ENCODE data around the gene KCNJ1. TPM values are rescaled to one million over a fixed set of nuclear protein-coding genes. Genes with fewer than 3 reads are reported as not detected.

KCNJ1 gene
- total and polyA plus RNA-seq, 2 donors from 2014 or later = 175 to 355 TPM

DNA sequence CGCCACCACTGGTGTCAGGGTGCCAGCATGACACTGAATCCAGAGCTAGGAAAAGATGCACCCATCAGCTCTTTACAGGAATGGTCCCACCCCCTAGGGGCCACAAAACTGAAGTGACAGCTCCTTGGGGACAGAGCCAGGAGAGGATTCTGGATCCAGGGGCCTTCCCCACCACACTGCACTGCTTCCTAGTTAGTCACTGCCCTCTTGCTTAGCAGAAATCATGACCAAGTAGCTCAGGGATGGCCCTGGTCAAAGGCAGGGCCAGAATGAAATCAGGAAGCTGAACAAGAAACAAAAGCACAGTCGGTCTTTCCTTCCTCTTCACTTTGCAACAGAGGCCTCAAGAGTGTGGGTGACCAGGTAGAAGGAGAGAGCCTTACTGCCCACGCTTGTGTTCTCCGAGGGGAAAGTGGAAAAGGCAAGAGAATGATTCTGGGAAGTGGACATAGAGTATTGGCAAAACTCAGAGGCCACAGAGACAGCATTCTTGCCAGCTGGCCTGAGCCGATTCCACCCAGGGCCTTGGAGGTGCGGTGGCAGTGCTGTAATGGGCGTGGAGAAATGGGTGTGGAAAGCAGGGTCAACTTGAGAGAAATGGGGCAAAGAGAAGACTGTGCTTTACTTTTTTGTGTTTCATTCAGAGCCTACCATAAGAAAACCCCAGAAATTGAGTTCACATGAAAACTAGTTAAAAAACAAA lies 39.8 kb downstream of the KCNJ1 start:
- no peak overlapping the region for H3K4me3 ChIP-seq (ENCODE audit: low read length in 3 of 3)
- FAIRE-seq (no peak), DNase-seq (no peak)
- H3K27ac ChIP-seq (ENCODE audit: low read depth in 2 of 2, low read length in 2 of 2) = no peak overlapping the region
- no peaks in the 10 kb centered on the region for H3K27me3 ChIP-seq (ENCODE audit: control insufficient read depth, insufficient read depth, low read length)
- H3K4me1 ChIP-seq (ENCODE audit: control insufficient read depth in 2 of 3, insufficient read depth in 2 of 3, low read depth in 1 of 3, low read length in 3 of 3) = peaks cover 0 to 8% (median 3%) of the 10 kb centered on the region in 3 donors
- TF ChIP-seq, protein P1, sequence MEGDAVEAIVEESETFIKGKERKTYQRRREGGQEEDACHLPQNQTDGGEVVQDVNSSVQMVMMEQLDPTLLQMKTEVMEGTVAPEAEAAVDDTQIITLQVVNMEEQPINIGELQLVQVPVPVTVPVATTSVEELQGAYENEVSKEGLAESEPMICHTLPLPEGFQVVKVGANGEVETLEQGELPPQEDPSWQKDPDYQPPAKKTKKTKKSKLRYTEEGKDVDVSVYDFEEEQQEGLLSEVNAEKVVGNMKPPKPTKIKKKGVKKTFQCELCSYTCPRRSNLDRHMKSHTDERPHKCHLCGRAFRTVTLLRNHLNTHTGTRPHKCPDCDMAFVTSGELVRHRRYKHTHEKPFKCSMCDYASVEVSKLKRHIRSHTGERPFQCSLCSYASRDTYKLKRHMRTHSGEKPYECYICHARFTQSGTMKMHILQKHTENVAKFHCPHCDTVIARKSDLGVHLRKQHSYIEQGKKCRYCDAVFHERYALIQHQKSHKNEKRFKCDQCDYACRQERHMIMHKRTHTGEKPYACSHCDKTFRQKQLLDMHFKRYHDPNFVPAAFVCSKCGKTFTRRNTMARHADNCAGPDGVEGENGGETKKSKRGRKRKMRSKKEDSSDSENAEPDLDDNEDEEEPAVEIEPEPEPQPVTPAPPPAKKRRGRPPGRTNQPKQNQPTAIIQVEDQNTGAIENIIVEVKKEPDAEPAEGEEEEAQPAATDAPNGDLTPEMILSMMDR (IDR thresholded peaks at IDR 0.05; ENCODE audit: borderline replicate concordance, extremely low read depth, insufficient read depth) = no peak
- intact Hi-C loops (cut with DNase I) = no loop called here
- no peaks in the 10 kb centered on the region for H3K9me3 ChIP-seq (ENCODE audit: control insufficient read depth in 2 of 3, insufficient read depth in 1 of 3, low read length in 3 of 3)
- H3K36me3 ChIP-seq (ENCODE audit: control insufficient read depth in 2 of 3, insufficient read depth in 3 of 3, low read length in 3 of 3) = no peaks in the 10 kb centered on the region
- H3K9ac ChIP-seq (ENCODE audit: low read length in 3 of 3) = no peak overlapping the region

DNA sequence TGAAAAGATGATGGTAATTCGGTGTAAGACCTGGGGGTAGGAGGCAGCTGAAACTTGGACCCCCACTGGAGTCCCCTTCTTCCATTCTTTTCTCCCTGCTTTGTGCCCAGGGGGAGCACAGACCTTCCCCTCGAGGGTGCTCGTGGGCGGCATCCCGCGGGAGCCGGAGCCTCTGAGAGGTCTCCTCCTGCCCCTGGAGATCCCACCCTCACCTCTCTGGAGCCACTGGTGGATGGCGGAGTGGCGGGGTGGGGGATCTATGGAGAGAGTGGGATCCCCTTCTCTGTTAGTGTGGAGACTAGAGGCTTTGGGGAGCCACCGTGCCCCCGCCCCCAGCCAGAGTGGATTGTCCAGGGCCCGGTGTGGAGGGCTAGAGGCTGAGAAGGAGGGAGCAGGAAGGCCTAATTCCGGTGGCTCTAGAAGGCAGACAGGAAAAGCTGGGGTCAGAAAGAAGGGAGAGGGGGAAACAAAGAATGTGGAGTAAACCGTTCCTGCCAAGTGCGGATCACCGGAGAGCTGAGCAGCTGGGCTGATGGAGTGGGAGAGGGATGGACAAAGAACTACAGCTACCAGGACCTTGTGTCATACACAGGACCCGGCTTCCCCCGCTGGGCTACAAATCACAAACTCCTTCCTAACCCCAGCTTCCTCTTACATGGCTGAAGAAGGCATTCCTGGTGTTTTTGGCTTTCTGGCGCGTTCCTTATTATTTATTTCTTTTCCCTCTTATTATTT lies 41.9 kb downstream of the KCNJ1 start:
- DNase-seq (peak in 4 of 5 donors; percentile 39 to 82 (median 64)), FAIRE-seq (no peak)
- TF ChIP-seq, protein P1 (IDR thresholded peaks at IDR 0.05; ENCODE audit: borderline replicate concordance, extremely low read depth, insufficient read depth) = no peak
- no peaks in the 10 kb centered on the region for H3K27me3 ChIP-seq (ENCODE audit: control insufficient read depth, insufficient read depth, low read length)
- H3K9me3 ChIP-seq (ENCODE audit: control insufficient read depth in 2 of 3, insufficient read depth in 1 of 3, low read length in 3 of 3) = no peaks in the 10 kb centered on the region
- H3K27ac ChIP-seq (ENCODE audit: low read depth in 2 of 2, low read length in 2 of 2) = peak overlapping the region; percentile 1 to 20
- H3K36me3 ChIP-seq (ENCODE audit: control insufficient read depth in 2 of 3, insufficient read depth in 3 of 3, low read length in 3 of 3) = no peaks in the 10 kb centered on the region
- H3K9ac ChIP-seq (ENCODE audit: low read length in 3 of 3) = no peak overlapping the region
- intact Hi-C loops (cut with DNase I) = no loop called here
- H3K4me1 ChIP-seq (ENCODE audit: control insufficient read depth in 2 of 3, insufficient read depth in 2 of 3, low read depth in 1 of 3, low read length in 3 of 3) = no peaks in the 10 kb centered on the region
- H3K4me3 ChIP-seq (ENCODE audit: low read length in 3 of 3) = no peak overlapping the region

DNA sequence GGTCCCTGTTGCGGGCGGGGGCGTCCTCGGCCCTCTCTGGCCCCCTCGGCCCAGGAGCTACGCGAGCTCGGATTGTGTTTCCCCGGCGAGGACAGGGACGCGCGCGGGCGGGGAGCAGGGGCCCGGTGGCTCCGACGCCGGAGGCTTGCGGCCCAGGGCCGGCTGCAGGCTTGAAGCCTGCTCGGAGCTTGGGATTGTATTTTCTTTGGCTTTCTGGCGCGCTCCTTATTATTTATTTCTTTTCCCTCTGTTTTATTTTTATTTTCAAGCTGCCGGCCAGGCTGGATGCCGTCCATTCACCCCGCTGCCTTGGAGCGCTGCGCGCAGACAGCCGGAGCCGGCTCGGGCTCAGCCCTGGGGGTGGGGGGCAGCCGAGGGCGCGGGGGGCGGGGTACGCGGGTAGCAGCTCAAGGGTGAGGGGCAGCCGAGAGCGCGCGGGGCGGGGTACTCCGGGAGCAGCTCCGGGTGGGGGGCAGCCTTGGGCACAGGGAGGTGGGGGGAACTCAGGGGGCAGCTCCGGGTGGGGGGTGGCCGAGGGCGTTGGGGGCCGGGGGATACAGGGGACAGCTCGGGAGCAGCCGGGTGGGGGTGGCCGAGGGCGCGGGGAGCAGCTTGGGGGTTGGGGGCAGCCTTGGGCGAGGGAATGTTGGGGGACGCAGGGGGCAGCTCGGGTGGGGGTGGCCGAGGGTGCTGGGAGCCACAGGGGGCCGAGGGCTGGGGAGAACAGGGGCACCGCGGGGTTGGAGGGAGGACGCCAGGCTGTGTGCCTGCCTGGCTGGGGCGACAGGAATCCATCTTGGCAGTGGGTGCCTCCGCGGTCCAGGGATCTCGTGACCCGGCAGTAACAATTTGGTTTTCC lies 42.7 kb downstream of the KCNJ1 start:
- FAIRE-seq (no peak), DNase-seq (peak; percentile 49 to 90 (median 73))
- H3K4me1 ChIP-seq (ENCODE audit: control insufficient read depth in 2 of 3, insufficient read depth in 2 of 3, low read depth in 1 of 3, low read length in 3 of 3) = no peaks in the 10 kb centered on the region
- no peaks in the 10 kb centered on the region for H3K36me3 ChIP-seq (ENCODE audit: control insufficient read depth in 2 of 3, insufficient read depth in 3 of 3, low read length in 3 of 3)
- TF ChIP-seq, protein P1 (IDR thresholded peaks at IDR 0.05; ENCODE audit: borderline replicate concordance, extremely low read depth, insufficient read depth) = no peak
- no peak overlapping the region for H3K9ac ChIP-seq (ENCODE audit: low read length in 3 of 3)
- intact Hi-C loops (cut with DNase I) = no loop called here
- H3K4me3 ChIP-seq (ENCODE audit: low read length in 3 of 3) = no peak overlapping the region
- H3K27ac ChIP-seq (ENCODE audit: low read depth in 2 of 2, low read length in 2 of 2) = peak overlapping the region in 1 of 2 donors; percentile 1
- H3K27me3 ChIP-seq (ENCODE audit: control insufficient read depth, insufficient read depth, low read length) = no peaks in the 10 kb centered on the region
- no peaks in the 10 kb centered on the region for H3K9me3 ChIP-seq (ENCODE audit: control insufficient read depth in 2 of 3, insufficient read depth in 1 of 3, low read length in 3 of 3)
